DMS114 treated with DMSO at 0.1 percent for 48 hours (cell line): ENCODE results near the gene DAD1.

ENCODE experiments used
- DNase-seq: peaks from one replicate; lab custom pipeline; 2025; ENCODE audit not compliant: unreplicated experiment; lab: John Stamatoyannopoulos, UW

The DAD1 gene

GRCh38 chr14:22539831-22540230 lies 49.2 kb downstream of the DAD1 start:
- DNase-seq = no peak

DNA sequence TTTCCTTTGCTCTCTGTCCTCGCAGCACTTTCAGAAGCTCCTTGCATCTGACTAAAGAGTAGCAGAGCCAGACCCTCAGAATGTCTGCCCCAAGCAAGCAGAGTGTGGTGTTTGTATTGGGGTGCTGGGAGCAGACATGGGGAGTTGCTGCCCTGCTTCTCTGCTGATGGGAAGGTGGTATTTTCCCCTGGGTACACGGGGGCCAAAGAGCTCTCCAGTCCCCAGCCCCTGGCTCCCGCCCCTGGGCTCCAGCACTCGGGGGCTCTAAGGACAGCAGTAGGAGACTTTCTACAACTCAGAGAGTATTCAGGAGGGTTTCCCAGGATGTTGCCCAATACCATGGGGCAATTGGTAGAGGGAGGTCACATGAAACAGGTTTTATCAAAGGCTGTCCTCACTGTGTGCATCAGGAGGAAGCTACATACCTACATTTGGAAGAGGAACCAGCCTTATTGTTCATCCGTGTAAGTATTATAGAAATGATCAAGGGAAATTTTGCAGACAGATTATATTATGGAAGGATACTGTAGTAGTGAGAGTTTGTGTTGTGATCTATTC lies 50.3 kb downstream of the DAD1 start:
- DNase-seq = no peak

DNA sequence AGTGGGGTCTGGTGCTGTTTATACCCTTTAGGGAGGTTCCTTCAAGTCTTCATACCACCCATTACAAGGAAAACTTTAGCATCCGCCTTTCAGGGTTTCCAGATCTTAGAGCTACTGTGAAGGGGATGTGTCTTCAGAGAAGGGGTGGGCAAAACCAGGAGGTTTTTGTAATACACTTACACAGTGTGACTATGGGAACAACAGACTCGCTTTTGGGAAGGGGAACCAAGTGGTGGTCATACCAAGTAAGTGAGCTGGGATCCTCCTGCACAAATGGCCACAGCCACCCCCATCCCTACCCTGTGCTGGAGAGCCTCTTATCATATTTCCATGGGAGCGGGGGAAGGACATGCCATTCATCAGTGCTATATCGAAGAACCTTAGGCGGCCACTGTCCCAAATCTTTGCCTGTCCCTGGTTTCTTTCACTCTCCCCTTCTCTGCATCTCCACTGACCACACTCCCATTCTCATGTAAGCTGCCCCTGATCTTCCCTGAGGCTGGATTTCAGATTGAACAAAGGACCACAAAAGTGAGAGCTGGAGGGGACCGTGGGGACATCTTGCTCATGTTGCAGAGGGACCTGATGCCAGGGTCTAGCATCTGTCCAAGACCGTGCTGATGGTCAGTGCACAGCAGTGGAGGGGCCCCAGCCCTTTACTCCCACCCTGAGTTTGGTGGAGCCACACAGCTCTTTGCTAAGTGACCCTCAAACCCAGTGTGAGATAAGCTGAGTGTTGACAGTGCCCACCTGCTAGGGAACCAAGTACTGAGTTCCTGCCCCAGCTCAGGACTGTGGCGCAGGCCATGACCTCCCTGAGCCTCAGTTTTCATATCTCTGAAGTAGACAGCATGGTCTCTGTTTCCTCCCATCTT lies 51.4 kb downstream of the DAD1 start:
- no peak for DNase-seq

GRCh38 chr14:22536853-22537338 lies 52.1 kb downstream of the DAD1 start:
- no peak for DNase-seq

DNA sequence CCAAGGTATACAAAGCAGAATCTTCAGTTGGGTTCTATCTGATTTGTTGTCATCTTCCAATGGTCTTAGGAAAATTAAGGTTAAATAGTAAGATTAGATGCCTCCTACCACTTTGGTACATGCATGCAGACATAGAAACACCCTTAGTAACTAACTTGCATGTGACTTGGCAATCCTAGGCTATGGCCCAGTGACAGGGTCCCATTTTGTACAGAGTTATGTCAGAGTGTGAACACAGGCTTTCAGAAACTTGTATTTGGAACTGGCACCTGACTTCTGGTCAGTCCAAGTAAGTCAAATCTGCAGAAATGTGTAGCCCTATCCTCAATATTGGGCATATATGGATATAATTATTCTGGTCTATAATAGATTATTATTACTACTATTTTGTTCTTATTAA lies 53.1 kb downstream of the DAD1 start:
- no peak for DNase-seq

GRCh38 chr14:22535126-22535525 lies 53.9 kb downstream of the DAD1 start:
- DNase-seq = no peak

GRCh38 chr14:22534547-22534946 lies 54.5 kb downstream of the DAD1 start:
- no peak for DNase-seq

DNA sequence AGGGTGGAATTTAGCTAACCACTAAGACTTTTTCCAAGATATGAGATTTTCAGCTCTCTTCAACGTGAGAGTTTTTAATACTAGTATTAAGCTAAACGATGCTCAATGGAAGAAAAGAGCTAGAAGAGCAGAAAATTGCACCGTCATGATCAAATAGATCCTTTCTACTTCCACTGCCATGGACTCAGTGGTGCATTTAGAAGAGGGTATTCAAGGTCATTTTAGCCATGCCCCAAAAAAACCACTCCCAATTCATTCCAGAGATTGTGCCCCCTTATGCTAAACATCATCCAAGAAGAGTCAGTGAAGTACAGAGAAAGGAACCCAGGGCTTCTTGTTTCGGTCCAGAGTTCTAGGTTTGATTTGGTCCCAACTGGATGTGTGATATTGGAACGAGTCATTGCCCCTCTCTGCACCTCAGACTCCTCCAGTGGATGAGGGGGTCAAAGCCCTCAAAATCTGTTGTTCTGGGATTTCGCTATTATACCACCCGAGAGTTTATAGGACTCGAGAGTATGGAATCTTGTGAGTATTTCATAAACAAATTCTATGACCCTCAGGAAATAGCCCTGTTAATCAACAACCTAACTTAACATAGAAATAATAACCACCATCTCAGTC lies 55.2 kb downstream of the DAD1 start:
- no peak for DNase-seq

DNA sequence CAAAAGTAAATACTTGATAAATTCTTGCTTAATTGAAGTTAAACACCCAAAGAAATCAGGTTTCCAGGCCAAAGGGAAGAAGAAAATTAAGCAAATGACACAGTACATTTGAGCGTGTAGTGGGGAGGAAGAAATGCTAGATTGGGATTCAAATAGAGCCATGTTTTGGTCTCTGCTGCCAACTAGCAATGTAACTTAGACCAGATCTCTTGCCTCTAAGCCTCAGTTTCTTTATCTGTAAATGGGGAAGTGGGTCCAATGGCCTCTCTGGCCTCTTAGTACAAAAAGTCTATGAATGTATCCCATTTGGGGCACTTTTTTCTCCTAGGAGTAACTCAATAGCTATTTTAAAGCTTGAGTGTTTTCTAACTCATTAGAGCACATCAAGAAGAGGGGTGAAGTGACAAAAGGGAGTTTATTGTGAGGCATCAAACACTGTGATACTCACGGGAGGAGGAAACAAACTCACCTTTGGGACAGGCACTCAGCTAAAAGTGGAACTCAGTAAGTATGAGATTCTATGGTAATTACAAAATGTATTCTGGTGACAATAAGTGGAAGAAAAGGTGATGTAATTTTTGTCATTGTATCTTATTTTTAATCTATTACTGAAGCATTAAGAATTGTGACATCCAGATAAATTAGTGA lies 55.8 kb downstream of the DAD1 start:
- DNase-seq = no peak

DNA sequence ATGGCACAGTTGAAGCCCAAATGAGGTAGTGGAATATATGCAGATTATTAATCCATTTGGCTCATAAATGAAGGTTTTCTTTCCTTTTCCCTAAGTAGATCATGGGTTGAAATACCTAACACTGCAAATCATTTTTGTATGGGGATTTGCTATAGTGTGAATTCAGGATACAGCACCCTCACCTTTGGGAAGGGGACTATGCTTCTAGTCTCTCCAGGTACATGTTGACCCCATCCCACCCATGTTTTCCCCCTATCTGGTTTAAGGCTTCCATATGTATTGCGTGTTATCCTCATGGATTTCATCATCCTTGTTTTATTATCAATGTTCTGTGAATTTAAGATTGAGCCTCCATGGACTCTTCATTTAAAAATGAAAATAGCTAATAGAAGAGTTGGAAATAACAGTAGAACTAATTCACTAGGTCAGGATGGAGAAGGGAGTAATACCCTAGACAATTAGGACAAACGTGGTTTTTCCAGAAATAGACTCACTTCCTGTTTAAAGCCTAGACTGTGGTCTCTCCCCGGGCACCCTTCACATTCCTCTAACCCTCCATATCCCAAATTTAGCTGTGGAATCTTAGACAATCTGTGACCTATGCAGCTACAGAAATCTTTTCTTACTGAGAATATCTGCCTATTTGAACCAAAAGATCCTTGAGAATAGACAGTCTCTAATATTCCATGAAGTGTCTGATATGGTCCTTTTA lies 56.5 kb downstream of the DAD1 start:
- DNase-seq = no peak

DNA sequence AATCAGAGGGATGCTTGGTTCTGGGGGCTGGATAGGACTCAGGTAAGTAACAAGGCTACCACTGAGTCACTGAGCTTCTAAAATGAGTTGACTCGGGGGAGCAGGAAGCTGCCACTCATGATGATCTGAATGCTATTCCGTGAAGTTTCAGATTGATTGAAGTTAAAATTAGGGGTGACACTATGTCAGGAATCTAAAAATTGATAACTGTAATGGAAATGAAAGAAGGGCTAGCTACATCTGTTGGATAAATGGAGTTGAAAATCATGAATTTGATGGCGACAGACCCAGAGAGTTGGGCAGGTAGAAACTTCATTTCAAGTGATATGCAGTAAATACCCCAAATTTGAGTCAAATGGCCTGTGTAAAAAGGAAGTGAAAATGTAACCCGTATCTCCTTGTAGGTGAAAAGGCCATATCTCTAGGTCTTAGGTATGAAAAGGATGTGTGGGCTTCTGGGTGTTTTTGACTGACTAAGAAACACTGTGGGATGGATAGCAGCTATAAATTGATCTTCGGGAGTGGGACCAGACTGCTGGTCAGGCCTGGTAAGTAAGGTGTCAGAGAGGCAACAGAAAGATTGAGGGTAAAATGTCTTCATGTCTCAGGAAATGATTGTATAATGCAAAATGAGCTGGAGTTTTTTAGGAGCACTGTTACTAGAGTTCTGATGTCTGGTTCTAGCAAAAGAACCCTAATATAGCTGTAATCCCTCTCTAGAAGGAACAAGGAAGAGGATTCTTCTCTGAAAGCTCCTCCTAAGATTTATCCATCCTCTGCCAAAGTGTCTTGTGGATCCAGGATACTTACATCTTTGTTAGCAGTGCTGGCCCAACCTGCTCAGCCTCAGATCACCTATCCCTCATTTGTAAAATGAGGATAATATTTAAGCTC lies 57.3 kb downstream of the DAD1 start:
- DNase-seq = no peak

DNA sequence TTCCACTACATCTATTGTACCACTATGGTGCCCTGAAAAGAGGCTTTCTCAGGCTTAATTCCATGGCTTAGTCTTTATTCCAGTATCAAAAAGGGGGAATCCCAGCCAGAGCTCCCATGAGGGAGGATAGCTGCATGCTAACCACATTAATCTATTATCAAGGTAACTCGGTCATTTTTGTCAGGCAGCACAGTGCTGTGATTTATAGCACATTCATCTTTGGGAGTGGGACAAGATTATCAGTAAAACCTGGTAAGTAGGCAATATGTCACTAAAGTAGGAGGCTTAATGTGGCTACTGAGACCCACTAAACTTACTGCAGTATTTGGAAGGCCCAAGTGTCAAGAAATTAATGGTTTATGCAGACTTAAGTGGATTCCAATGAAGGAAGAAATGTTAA lies 58.9 kb downstream of the DAD1 start:
- DNase-seq = no peak

DNA sequence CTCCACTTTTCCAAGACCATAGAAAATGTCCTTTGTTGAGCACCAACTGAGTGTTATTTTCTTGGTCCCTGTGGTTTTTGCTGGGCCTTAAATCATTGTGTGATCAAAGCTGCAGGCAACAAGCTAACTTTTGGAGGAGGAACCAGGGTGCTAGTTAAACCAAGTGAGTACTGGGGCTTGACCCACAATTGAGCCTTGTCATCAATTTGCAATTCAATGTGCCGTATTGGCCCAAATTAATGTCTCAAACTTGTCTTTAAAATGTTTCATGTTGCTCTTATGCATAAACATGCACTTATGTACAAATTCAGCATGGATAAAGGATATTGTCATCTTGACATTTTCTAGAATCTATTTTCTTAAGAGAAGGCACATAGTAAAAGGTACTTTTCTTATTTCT lies 62.3 kb downstream of the DAD1 start:
- no peak for DNase-seq

DNA sequence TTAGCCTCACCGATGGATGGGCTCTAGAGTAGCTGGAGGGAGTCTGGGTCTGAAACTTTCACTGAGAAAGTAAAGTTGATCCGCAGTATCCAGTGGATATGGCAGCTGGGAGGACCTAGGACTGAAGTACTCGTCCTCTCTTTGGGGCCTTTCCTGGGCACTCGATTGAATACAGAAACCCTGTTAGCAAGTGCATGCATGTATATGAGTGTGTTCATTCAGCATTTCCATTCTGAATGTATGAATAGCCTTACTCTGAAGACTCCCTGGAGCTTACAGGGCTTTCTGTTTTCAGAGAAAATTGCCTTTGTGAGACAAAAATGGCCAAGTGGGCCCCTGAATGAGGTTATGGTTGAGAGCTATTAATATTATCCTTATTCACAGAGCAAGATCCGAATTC lies 62.8 kb downstream of the DAD1 start:
- DNase-seq = no peak

DNA sequence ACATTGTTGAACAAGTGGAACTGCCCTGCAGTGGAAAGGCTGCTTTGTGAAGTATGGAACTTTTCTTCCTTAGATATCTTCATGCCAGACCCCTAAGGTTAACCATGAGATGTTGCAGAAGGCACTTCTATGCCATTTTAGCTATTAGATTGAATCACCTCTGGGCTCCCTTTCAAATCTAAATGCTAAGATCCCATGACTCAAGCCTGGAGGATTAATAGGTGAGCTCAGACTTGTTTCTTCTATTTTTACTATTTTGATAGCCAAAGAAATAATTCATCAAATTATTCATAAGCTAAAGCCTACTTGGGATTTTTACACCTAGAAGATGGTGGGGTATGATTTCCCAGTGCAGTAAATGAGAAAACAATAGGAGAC lies 64.3 kb downstream of the DAD1 start:
- no peak for DNase-seq

GRCh38 chr14:22524115-22524783 lies 64.8 kb downstream of the DAD1 start:
- no peak for DNase-seq

GRCh38 chr14:22523283-22523682 lies 65.7 kb downstream of the DAD1 start:
- DNase-seq = no peak

- DNase-seq = no peak
Measured at GRCh38 chr14:22522466-22522957, 66.5 kb downstream of the DAD1 start.

DNA sequence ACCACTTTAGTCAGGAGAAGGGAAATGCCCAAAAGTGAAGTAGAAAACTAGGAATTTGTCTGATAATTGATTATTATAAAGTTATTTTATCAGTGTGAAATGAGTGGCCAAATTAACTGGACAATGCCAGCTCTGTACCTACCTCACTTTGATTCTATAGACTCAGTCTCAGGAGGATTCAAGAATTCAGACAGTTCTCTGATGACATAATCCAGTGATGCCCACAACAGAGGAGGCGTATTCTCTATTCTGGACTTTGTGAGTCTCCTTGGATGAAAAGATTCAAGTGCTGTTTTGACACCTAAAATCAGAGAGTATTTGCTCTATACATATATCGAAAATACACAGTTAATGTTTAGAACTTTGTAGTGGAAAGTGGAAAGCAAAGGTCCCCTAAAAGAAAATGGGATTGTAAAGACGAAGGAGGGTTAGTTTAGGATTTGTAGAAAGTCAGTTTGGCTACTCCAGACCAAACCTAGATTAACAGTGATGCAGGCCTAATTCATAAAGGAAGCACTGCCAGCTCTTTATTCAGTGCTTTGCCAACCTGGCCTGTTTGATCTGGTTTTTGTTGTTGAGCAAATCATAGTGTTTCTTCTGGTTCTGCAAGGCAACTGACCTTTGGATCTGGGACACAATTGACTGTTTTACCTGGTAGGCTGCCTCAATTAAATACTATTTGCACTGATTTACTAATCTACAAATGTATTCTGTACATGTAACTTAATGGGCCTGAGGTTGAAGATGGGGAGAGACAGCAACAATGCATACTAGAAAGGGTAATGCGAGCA lies 67.4 kb downstream of the DAD1 start:
- no peak for DNase-seq
